Fibroblast of mammary gland (primary cell): ENCODE measurements around the gene AADAT.
"Not testable (repeated sequence)": the region's sequence is repeated elsewhere in the genome, so short reads cannot be mapped to it uniquely, and the experiment has no call there.

ENCODE experiments used
- DNase-seq: peaks from one replicate; pipeline ENCODE4 v3.0.0-alpha.2; 2010; ENCODE audit warnings: low read depth
- H3K4me3 ChIP-seq: 2 replicates; pipeline ENCODE4 v1.5.1; 2011; ENCODE audit warnings: low read depth, mild to moderate bottlenecking, low read length, moderate library complexity; ENCODE audit not compliant: control insufficient read depth
- CTCF ChIP-seq: conservative IDR thresholded peaks from 2 replicates; pipeline ENCODE4 v1.5.1; 2011; ENCODE audit warnings: low read depth, low read length, inconsistent platforms; ENCODE audit not compliant: control insufficient read depth, insufficient read depth

AADAT gene

GRCh38 chr4:170127758-170128157 lies 38.0 kb upstream of the AADAT start:
- DNase-seq: no peak
- H3K4me3 ChIP-seq: no peak overlapping the region
- no peak for TF ChIP-seq CTCF

GRCh38 chr4:170124406-170124805 lies 34.6 kb upstream of the AADAT start:
- no peak for TF ChIP-seq CTCF
- H3K4me3 ChIP-seq: no peak overlapping the region
- DNase-seq: no peak

- DNase-seq: no peak
- no peak overlapping the region for H3K4me3 ChIP-seq
- TF ChIP-seq CTCF: no peak
These were observed 32.5 kb upstream of the AADAT start for GRCh38 chr4:170122252-170122651.

GRCh38 chr4:170114636-170115035 lies 24.9 kb upstream of the AADAT start:
- no peak for TF ChIP-seq CTCF
- H3K4me3 ChIP-seq: no peak overlapping the region
- DNase-seq: no peak

- H3K4me3 ChIP-seq, DNase-seq: not testable (repeated sequence)
These were observed 24.4 kb upstream of the AADAT start for GRCh38 chr4:170114183-170114582.

- no peak for DNase-seq
- no peak for TF ChIP-seq CTCF
- H3K4me3 ChIP-seq: no peak overlapping the region
These were observed 21.8 kb upstream of the AADAT start for GRCh38 chr4:170111546-170111945.

- no peak overlapping the region for H3K4me3 ChIP-seq
- TF ChIP-seq CTCF: no peak
- no peak for DNase-seq
These were observed 21.3 kb upstream of the AADAT start for GRCh38 chr4:170111085-170111484.

- no peak for TF ChIP-seq CTCF
- no peak for DNase-seq
- H3K4me3 ChIP-seq: no peak overlapping the region
These were observed 20.5 kb upstream of the AADAT start for GRCh38 chr4:170110285-170110672.
